H9 (cell line): ENCODE measurements around the gene HOOK2. TPM values are rescaled to one million over a fixed set of nuclear protein-coding genes. Genes with fewer than 3 reads are reported as not detected.

Source experiments
- DNase-seq: peaks from one replicate; pipeline ENCODE4 v3.0.0-alpha.2; 2017
- H2AFZ ChIP-seq: one replicate; pipeline ENCODE4 v1.6.1; 2013; ENCODE audit warnings: mild to moderate bottlenecking, low read length, control low read depth, moderate library complexity
- H2AK5ac ChIP-seq: 2 replicates; pipeline ENCODE4 v1.6.1; 2013; ENCODE audit warnings: low read length, control low read depth, mixed read lengths; ENCODE audit not compliant: insufficient read length
- H2BK120ac ChIP-seq: one replicate; pipeline ENCODE4 v1.6.1; 2013; ENCODE audit warnings: low read depth, mild to moderate bottlenecking, low read length, control low read depth, inconsistent platforms; ENCODE audit not compliant: poor library complexity, severe bottlenecking
- H2BK12ac ChIP-seq: 2 replicates; pipeline ENCODE4 v1.6.1; 2013; ENCODE audit warnings: low read length, control low read depth, mixed read lengths, low read depth; ENCODE audit not compliant: insufficient read length
- H2BK15ac ChIP-seq: 2 replicates; pipeline ENCODE4 v1.6.1; 2013; ENCODE audit warnings: low read depth, low read length, control low read depth
- H2BK20ac ChIP-seq: one replicate; pipeline ENCODE4 v1.6.1; 2013; ENCODE audit warnings: low read depth, mild to moderate bottlenecking, low read length, control low read depth, inconsistent platforms; ENCODE audit not compliant: poor library complexity, severe bottlenecking
- H2BK5ac ChIP-seq: 2 replicates; pipeline ENCODE4 v1.6.1; 2013; ENCODE audit warnings: low read length, control low read depth, mixed read lengths; ENCODE audit not compliant: insufficient read length
- H3K14ac ChIP-seq: 2 replicates; pipeline ENCODE4 v1.6.1; 2013; ENCODE audit warnings: low read length, control low read depth; ENCODE audit not compliant: insufficient read depth
- H3K18ac ChIP-seq: 2 replicates; pipeline ENCODE4 v1.6.1; 2013; ENCODE audit warnings: low read depth, mild to moderate bottlenecking, mixed read lengths, low read length, control low read depth; ENCODE audit not compliant: insufficient read length
- H3K23ac ChIP-seq: 2 replicates; pipeline ENCODE4 v1.6.1; 2013; ENCODE audit warnings: low read length, control low read depth, mixed read lengths, low read depth; ENCODE audit not compliant: insufficient read length
- H3K23me2 ChIP-seq: 2 replicates; pipeline ENCODE4 v1.6.1; 2013; ENCODE audit warnings: low read depth, mild to moderate bottlenecking, mixed read lengths, low read length, control low read depth; ENCODE audit not compliant: insufficient read length, poor library complexity, severe bottlenecking
- H3K27ac ChIP-seq: 2 replicates; pipeline ENCODE4 v1.5.1; 2013; ENCODE audit warnings: low read length, control low read depth, mixed read lengths, low read depth; ENCODE audit not compliant: insufficient read length
- H3K27me3 ChIP-seq: 2 replicates; pipeline ENCODE4 v1.6.1; 2013; ENCODE audit warnings: low read length, control low read depth, inconsistent platforms; ENCODE audit not compliant: insufficient read depth
- H3K4ac ChIP-seq: 2 replicates; pipeline ENCODE4 v1.6.1; 2013; ENCODE audit warnings: low read depth, mild to moderate bottlenecking, control low read depth, inconsistent platforms, low read length, moderate library complexity
- H3K4me1 ChIP-seq: 2 replicates; pipeline ENCODE4 v1.6.1; 2013; ENCODE audit warnings: low read length, control low read depth, inconsistent platforms; ENCODE audit not compliant: insufficient read depth
- H3K4me2 ChIP-seq: 2 replicates; pipeline ENCODE4 v1.6.1; 2013; ENCODE audit warnings: low read length, control low read depth, mixed read lengths; ENCODE audit not compliant: insufficient read length, insufficient read depth
- H3K56ac ChIP-seq: 2 replicates; pipeline ENCODE4 v1.6.1; 2013; ENCODE audit warnings: low read depth, mild to moderate bottlenecking, mixed read lengths, low read length, control low read depth; ENCODE audit not compliant: insufficient read length
- H3K79me1 ChIP-seq: 2 replicates; pipeline ENCODE4 v1.6.1; 2013; ENCODE audit warnings: low read depth, mild to moderate bottlenecking, moderate library complexity, low read length, control low read depth, inconsistent platforms; ENCODE audit not compliant: insufficient read depth, poor library complexity, severe bottlenecking
- H3K79me2 ChIP-seq: 2 replicates; pipeline ENCODE4 v1.6.1; 2013; ENCODE audit warnings: low read length, control low read depth, inconsistent platforms; ENCODE audit not compliant: insufficient read depth
- H3K9ac ChIP-seq: 2 replicates; pipeline ENCODE4 v1.6.1; 2013; ENCODE audit warnings: low read length, control low read depth, mixed read lengths; ENCODE audit not compliant: insufficient read length; ENCODE audit errors: extremely low read depth
- H3K9me3 ChIP-seq: one replicate; pipeline ENCODE4 v1.6.1; 2013; ENCODE audit warnings: low read depth, low read length, inconsistent platforms; ENCODE audit not compliant: control insufficient read depth
- H3T11ph ChIP-seq: one replicate; pipeline ENCODE4 v1.6.1; 2013; ENCODE audit warnings: mild to moderate bottlenecking, low read length, control low read depth, inconsistent platforms
- H4K20me1 ChIP-seq: one replicate; pipeline ENCODE4 v1.6.1; 2013; ENCODE audit not compliant: control insufficient read depth, insufficient read length, insufficient read depth
- H4K5ac ChIP-seq: 2 replicates; pipeline ENCODE4 v1.6.1; 2013; ENCODE audit warnings: low read depth, mild to moderate bottlenecking, mixed read lengths, low read length, control low read depth; ENCODE audit not compliant: insufficient read length
- H4K8ac ChIP-seq: replicated peaks from 2 replicates; pipeline ENCODE4 v1.6.1; 2013; ENCODE audit warnings: low read length, control low read depth, mixed read lengths, low read depth; ENCODE audit not compliant: insufficient read length
- H4K91ac ChIP-seq: 2 replicates; pipeline ENCODE4 v1.6.1; 2013; ENCODE audit warnings: low read depth, mild to moderate bottlenecking, moderate library complexity, mixed read lengths, low read length, control low read depth; ENCODE audit not compliant: insufficient read length
- H3K27ac Mint-ChIP-seq, 3 experiments: 2 replicates in 2 of 3; 3 replicates in 1 of 3; pipeline ENCODE4 v1.8.0; 2020 to 2021; ENCODE audit warnings: mixed read lengths in 3 of 3, mild to moderate bottlenecking in 1 of 3, moderate library complexity in 1 of 3
- H3K27me3 Mint-ChIP-seq: 2 replicates; pipeline ENCODE4 v1.8.0; 2021; ENCODE audit warnings: low read depth, mild to moderate bottlenecking, moderate library complexity, mixed read lengths
- H3K36me3 Mint-ChIP-seq, 3 experiments: 2 replicates in 2 of 3; 3 replicates in 1 of 3; pipeline ENCODE4 v1.8.0; 2020 to 2021; ENCODE audit warnings: low read depth in 3 of 3, mixed read lengths in 3 of 3; ENCODE audit not compliant: insufficient read depth in 1 of 3
- H3K4me1 Mint-ChIP-seq, 2 experiments: 2 replicates each; pipeline ENCODE4 v1.8.0; 2020; ENCODE audit warnings: mixed read lengths in 2 of 2
- H3K4me3 Mint-ChIP-seq, 2 experiments: 2 replicates in 1 of 2; 3 replicates in 1 of 2; pipeline ENCODE4 v1.8.0; 2020 to 2021; ENCODE audit warnings: mild to moderate bottlenecking in 2 of 2, mixed read lengths in 2 of 2, moderate library complexity in 1 of 2
- H3K9me3 Mint-ChIP-seq, 2 experiments: 2 replicates in 1 of 2; 3 replicates in 1 of 2; pipeline ENCODE4 v1.8.0; 2020; ENCODE audit warnings: mild to moderate bottlenecking in 2 of 2, mixed read lengths in 2 of 2, moderate library complexity in 1 of 2
- WGBS: extraction: QIAGEN DNeasy Blood & Tissue Kit; methylation state at CpG from one replicate; pipeline ENCODE4 v1.1.7; 2013; ENCODE audit warnings: missing lambda C conversion rate, low lambda C conversion rate, mixed read lengths; ENCODE audit not compliant: insufficient read length; ENCODE audit errors: extremely low coverage; 5-methylcytosine and 5-hydroxymethylcytosine counted together
- total RNA-seq: library from RNA; stranded (reverse); gene quantifications from 2 replicates; pipeline ENCODE4 v1.2.1, GENCODE V29; 2021
- TF ChIP-seq, protein P1 (sequence below): fragments of 200-600 bp; sonication (generic); conservative IDR thresholded peaks from 3 replicates; pipeline ENCODE4 v1.8.0; 2021; ENCODE audit warnings: antibody characterized with exemption, mild to moderate bottlenecking

The HOOK2 gene
- total RNA-seq, 1 experiment from 2014 or later, result 64.7 TPM

DNA sequence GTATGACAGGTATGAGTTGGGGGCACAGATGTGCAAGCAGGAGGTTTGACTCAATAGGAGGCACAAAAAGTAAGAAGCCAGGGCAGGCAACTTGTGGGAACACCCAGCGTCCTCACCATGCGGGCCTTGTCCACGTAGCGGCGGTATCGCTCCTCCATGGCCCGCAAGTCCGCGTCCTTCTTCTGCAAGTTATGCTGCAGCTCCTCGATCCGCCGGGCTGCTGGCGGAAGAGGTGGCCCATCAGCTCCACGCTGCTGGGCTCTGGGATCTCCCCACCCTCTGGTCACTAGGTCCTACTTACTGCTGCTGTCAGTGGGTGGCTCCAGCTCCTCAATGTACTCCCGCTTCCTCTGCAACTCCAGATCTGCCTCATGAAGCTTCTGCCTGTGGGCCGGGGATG is 10.7 kb downstream of the HOOK2 start:
- Histone ChIP-seq H3K79me1 (no peaks in the 10 kb centered on the region), H3K9ac (no peak overlapping the region), H3K4me1 (no peaks in the 10 kb centered on the region; the same call in 1 of the 2 replicates), H3K9me3 (no peaks in the 10 kb centered on the region), H3K18ac (no peak overlapping the region), H3K27ac (no peak overlapping the region), H3K79me2 (no peaks in the 10 kb centered on the region), H3K27me3 (no peaks in the 10 kb centered on the region), H3K4me2 (no peak overlapping the region), H2AK5ac (no peak overlapping the region), H2BK15ac (no peak overlapping the region), H2BK5ac (no peak overlapping the region), H3K23ac (no peak overlapping the region), H3K56ac (no peak overlapping the region), H4K20me1 (no peaks in the 10 kb centered on the region), H4K5ac (no peak overlapping the region), H3T11ph (no peak overlapping the region), H4K8ac (no peak overlapping the region), H3K23me2 (no peaks in the 10 kb centered on the region), H4K91ac (no peak overlapping the region), H2BK12ac (no peak overlapping the region), H2AFZ (no peak overlapping the region), H3K14ac (no peak overlapping the region), H2BK120ac (no peak overlapping the region), H2BK20ac (no peak overlapping the region), H3K4ac (no peak overlapping the region)
- Mint-ChIP-seq H3K4me1 (peaks cover 3 to 11% of the 10 kb centered on the region in 2 experiments), H3K27ac (no peak overlapping the region), H3K9me3 (peaks cover 0 to 3% of the 10 kb centered on the region in 2 experiments; a peak in 2 of 5 replicates), H3K36me3 (peaks cover 32 to 65% (median 54%) of the 10 kb centered on the region in 3 experiments), H3K27me3 (no peaks in the 10 kb centered on the region; the same call in 1 of the 2 replicates), H3K4me3 (peak overlapping the region in 1 of 2 experiments; percentile 44; a peak in 1 of 5 replicates)
- DNase-seq, result no peak
- TF ChIP-seq, protein P1, sequence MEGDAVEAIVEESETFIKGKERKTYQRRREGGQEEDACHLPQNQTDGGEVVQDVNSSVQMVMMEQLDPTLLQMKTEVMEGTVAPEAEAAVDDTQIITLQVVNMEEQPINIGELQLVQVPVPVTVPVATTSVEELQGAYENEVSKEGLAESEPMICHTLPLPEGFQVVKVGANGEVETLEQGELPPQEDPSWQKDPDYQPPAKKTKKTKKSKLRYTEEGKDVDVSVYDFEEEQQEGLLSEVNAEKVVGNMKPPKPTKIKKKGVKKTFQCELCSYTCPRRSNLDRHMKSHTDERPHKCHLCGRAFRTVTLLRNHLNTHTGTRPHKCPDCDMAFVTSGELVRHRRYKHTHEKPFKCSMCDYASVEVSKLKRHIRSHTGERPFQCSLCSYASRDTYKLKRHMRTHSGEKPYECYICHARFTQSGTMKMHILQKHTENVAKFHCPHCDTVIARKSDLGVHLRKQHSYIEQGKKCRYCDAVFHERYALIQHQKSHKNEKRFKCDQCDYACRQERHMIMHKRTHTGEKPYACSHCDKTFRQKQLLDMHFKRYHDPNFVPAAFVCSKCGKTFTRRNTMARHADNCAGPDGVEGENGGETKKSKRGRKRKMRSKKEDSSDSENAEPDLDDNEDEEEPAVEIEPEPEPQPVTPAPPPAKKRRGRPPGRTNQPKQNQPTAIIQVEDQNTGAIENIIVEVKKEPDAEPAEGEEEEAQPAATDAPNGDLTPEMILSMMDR, result no peak
- WGBS, result no CpG with 5 or more reads among the region's 16 CpGs
